PC-3 (cell line): Measurements from ENCODE around the gene TMEM218.

ENCODE experiments used
- EZH2 ChIP-seq: fragments of 300-600 bp; sonication (generic); IDR thresholded peaks from one replicate; pipeline ENCODE4 v1.6.1; 2017; ENCODE audit warnings: antibody characterized with exemption, mild to moderate bottlenecking, low read length; ENCODE audit not compliant: unreplicated experiment
- EZH2phosphoT487 ChIP-seq: fragments of 300-600 bp; sonication (generic); IDR thresholded peaks from 2 replicates; pipeline ENCODE4 v1.6.1; 2018; ENCODE audit warnings: mild to moderate bottlenecking, antibody characterized with exemption, low read length, borderline replicate concordance

DNA sequence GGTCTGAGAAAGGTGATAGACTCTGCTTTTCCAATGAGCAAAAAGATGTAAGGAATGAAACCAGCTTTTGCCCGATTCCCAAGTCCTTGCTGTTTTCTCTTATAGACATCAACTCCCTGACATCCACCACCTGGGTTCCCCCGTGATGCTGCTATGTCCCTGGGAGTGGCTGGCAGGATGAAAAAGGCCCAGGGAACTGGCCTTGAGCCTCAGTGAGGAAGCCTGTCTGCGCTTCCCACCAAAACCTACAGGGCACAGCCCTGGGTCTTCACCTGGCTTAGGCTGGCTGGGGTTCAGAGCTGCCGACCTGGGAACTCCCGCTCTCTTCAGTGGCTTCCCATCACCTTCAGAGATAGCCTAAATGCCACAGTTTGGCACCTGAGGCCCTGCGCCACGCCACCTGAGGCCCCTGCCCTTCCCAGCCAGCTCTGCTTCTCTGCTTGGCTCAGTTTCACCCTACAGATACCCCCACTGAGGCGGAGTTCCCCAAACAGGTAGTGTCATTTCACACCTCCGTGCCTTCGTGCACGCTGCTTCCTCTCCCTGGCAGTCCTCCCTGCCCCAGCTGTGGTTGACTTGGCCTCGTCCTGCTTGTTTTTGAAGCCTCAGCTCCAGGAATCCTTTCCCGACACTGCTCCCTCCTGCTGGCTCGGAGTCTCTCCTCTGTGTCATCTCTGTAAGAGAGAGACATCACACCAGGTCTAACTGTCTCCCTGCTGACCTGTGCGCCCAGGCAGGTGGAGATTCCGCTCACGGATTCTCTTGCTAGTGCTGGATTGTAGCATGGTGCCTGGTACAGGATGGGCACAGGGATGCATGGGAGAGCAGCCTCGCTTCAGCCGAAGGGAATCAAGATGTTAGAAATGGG is 37.6 kb downstream of the TMEM218 start:
- no peak for TF ChIP-seq EZH2phosphoT487
- no peak for TF ChIP-seq EZH2
